NCI-H748 (cell line): ENCODE data around the gene KRT36.

Source experiments
- DNase-seq: peaks from one replicate; lab custom pipeline; 2025; ENCODE audit not compliant: unreplicated experiment; lab: John Stamatoyannopoulos, UW

KRT36 gene

DNA sequence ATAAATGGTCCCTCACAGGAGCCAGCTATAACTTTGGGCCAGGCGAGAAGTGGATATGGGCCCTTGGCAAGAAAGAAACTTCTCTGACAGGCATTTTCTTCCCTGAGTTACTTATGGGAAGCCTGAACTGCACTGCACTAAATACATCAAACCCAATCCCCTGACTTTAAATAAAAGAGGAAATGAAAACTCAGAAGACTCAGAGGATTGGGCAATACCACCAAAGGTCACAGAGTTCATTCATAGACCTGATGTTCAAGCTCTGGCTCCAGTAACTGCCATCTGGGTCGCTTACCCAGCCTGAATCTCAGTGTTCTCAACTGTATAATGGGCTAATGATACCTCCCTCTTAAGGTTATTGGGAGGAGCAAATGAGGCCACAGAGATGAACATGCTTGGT, 9.6 kb downstream of the KRT36 start:
- no peak for DNase-seq

DNA sequence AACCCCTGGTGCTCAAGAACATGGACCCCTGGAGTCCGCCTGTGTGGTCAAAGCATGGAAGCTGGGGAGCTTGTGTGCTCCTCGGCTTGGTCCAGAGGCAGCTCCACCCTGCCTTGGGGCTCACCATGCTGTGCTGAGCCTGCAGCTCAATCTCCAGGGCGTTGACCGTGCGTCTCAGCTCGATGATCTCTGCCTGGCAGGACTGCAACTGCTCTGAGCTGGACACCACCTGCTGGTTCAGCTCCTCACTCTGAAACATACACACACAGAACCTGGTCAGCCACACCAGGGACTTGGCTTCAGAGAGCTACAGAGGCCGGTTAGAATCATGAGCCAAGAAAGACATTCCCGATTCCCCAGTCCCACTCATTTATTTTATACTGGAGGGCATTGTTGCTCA, 11.5 kb downstream of the KRT36 start:
- DNase-seq = no peak

DNA sequence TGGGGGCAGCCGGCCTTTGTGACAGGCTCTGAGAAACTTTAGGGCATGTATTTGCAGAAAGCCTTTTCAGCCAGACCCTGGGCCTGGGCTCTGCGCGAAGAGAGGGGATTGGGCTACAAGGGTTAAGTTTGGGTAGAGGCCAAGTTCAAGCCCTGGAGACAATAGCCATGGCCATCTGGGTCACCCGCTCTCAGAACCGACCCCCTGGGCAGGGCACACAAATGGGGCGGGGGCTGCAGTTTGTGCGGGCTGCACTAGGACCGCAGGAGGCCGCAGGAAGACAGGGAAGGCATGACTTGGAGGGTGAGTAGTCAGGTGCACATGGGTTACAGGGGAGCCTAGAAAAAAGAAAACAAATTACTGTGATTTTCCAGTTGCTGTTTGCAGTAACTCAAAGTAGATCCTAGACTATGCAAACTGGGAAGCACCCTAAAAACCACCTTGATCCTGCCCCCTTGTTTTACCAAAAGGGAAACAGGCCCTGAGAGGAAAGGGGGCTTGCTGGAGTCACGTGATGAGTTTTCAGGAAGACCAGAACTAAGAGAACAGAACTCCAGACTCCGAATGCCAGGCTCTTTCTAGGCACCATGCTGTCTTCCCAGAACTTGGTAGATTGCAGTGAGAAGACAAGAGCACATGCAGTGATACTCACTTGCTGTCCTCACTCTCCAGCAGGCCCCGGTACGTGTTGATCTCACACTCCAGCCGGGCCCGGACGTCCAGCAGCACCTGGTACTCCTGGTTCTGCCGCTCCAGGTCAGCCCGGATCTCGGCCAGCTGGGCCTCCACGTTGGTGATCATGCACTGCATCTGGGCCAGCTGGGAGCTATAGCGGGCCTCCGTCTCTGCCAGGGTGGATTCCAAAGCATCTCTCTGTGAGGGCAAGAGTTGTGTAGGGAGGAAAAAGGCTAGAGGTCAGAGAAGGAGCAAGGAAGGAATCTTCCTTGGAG, 12.6 kb downstream of the KRT36 start:
- DNase-seq = no peak

DNA sequence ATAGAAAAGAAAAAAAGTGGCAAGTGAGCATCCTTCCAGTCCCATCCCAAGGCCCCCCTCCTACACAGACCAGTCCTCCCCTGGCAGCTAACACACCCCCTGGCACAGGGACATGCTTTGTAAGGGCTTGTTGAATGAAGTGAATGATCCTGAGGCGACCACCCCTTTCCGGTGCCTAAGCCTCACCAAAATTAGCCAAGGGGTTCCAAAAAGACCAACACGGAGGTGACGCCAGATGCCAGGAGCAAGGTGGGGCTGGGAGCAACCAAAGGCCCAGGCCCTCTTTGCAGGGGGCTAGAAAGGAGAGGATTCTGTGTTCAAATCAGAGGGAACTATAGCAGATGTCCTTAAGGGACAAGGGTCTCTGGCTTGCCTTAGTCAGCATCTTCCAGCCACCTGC, 14.3 kb downstream of the KRT36 start:
- no peak for DNase-seq

DNA sequence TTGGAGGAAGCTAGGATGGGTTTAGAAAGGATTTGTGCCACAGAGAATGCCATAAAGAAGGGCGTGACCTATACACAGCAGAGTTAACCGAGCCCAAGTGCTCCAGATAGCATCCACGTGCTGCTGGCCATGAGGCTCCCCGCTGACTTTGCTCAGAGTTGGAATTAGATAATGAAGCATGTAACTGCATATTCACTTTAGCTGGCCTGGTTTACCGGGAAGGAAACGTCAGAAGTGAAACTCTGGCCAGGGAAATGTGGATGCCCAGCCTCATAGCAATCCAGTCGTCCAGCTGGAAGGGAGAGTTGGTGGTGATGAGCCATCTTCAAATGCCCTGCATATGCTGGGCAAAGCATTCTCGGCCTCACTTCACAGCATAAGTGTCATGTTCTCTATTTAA, 14.8 kb downstream of the KRT36 start:
- DNase-seq = no peak

DNA sequence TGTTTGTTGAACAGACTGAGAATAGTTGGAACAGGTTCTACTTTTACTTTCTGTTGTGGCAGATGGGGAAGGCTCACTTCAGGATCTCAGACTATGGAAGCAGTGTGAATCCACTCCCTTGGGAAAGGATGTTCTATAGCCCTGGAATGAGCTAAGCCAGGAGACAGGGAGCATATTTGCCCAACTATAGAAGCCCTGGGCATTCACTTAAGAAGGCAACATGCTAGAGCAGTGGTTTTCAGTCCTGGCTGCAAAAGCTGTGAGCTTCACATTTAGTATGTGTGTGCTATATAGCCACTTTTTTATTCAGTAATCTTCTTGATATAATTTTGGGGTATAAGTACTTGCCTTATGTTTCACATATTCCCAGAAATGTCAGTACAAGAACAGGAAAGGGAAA, 21.4 kb downstream of the KRT36 start:
- DNase-seq = no peak

DNA sequence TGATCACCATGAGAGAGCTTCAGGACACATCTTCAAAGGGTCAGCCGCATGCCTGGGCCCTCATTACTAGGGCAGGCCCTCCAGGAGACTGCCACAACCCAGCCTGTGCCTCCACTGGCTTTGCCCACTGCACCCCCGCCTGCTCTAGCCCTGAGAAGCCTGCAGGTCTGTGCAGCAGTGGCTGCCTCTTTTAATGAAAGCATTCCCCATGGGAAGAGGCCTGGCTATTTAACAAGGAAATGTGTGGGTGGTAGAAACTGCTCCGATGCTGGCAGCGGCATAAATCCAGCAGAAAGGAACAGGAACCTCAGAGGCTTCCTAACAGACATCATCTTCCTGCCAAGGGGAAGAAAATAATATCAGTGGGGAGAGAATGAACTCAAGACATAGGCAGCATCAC, 22.1 kb downstream of the KRT36 start:
- no peak for DNase-seq

DNA sequence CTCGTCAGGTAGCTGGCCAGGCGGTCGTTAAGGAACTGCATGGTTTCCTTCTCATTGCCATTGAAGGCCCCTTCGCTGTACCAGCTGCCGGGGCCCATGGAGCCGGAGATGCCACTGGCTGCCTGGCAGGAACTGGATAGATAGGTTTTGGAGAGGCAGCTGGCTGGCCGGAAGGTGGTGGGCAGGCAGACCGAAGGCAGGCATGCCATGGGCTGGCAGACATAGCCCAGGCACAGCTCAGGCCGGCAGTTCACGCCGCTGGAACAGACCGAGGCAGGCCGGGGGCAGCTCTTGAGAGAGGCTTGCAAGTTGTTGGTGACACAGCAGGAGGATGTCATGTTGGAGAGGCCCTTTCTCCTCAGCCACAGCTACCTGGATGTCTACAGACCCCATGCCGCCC, 22.7 kb downstream of the KRT36 start, which contains the start of gene KRT32:
TSS of gene KRT32 (minus strand) at position 399 of the 400 bp plus-strand sequence. CDS start at position 338, 61 bp downstream.
- DNase-seq = no peak

DNA sequence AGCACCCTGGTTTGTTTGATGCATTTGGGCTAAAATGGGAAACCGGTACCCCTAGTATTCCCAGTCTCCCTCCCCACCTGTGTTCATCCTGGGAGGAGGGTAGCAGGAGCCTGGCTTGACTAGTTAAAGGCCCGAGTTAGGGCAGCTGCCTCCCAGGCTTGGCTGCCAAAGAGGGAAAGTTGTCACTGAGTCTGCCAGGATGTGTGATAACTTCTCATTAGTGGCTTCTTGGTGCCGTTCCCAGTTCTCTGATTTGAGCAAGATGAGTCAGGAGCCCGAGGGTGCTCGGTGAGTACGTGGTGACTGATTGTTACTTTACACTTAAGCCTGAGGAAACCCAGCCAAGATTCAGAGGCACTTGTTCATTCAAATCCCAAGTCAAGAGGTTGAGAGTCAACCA, 25.0 kb downstream of the KRT36 start:
- DNase-seq = no peak

DNA sequence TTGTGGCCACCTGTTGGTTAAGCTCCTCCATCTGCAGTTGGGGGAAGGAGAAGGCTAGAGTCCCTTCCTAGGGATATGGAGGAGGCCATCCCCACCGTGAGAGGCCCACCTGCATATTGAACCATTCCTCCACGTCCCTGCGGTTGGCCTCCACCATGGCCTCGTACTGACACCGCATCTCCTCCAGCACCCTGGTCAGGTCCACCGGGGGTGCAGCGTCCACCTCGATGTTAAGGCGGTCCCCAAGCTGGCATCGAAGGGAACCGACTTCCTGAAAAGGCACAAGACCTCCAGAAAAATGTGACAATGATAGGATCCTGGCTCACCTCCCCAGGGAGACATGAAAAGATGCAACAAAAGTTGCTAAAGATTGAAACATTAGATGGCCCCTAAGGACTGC, 25.5 kb downstream of the KRT36 start:
- no peak for DNase-seq

DNA sequence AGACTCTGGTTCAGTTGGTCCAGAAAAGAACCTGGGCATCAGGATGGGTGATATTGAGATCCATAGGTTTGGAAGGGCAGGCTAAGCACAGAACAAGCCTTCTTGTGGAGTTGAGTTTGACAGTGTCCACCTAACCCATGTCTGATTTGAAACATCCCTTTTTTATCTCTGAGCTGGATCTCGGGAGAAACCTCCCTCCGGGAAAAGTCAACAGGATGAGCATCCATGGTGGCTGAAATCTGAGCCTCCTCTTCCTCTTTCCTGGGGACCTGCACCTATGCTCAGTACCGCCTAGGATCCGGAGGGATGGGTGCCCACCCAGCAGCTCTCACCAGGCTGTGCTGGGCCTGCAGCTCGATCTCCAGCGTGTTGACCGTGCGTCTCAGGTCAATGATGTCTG, 26.0 kb downstream of the KRT36 start:
- no peak for DNase-seq

DNA sequence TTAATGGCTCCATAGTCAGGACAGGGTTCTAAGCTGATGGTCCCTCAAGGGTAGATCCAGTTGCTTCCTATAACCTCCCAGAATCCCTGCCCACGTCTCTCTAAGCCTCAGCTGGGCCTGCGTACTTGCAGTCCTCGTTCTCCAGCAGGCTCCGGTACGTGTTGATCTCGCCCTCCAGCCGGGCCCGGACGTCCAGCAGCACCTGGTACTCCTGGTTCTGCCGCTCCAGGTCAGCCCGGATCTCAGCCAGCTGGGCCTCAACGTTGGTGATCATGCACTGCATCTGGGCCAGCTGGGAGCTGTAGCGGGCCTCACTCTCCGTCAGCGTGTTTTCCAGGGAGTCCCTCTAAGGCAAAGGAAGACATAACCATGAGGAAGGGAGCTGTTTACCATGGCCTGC, 27.0 kb downstream of the KRT36 start:
- no peak for DNase-seq

DNA sequence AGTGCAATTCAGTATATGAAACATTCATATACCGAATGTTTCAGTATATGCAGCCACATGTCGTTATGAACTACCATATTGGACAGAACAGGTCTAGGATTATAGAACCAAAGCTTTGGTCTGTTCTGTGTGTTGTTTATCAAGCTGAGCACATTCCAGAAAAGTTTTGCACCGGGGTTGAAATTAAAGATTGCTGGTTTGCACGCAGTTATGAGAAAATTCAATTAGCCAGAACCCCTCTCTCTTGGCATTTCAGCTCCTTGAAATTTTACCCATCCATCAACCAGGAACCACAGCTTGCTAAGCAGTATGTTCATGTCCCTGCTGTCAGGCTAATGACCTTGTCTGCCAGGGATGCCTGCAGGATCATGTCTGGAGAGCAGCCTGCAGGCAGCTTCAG, 32.0 kb downstream of the KRT36 start:
- no peak for DNase-seq

DNA sequence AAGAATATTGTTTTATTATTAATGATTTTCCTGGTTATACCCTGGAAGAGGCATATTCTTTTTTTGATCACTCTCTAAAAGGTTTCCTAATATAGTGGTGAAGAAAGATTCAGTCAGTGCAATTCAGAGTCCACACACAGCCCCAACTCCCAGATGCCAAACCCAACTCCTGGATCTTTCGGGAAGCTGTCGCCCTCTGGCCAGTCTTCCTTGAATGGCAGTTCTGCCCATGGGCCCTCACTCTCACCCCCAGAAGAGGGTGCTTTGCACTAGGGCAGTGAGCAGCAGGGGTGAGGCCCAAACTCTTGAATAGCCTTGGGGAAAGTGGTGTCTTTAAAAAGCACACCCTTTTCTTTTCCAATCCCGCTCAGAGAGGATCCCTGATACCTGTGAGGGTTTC, 33.5 kb downstream of the KRT36 start:
- DNase-seq = no peak

DNA sequence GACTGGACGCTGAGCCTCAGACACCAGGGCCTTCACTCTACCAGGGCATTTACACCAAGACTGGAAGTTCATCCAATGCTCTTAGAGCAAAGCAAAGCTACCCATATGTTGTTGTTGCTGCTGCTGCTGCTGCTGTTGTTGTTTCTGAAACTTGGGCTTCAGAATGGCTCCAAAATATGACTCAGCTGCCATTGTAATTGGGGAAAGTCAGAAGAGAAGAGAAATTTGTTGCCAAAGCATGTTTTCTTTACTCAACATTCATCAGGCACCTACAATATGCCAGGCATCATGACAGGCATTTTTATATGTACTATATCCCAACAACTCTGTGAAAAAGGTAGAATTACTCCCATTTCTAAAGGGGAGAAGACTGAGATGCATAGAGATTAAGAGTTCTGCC, 34.5 kb downstream of the KRT36 start:
- DNase-seq = no peak

DNA sequence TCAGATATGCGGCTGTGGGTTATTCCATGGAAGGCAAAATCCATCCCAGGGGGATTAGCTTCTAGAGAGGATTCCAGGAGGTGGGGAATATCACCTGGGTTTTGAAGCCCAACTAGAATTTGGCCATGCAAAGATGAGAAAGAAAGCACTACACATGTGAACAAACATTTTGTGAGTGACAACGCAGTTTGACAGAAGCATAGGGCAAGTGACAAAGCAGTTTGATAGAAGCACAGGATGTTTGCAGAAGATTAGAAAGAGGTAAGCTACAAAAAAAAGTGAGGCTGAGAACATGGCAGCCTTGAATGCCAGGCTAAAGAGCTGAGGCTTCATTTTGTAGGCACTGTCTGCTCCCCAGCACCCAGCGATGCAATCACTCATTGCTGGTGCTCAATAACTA, 36.6 kb downstream of the KRT36 start:
- DNase-seq = no peak

DNA sequence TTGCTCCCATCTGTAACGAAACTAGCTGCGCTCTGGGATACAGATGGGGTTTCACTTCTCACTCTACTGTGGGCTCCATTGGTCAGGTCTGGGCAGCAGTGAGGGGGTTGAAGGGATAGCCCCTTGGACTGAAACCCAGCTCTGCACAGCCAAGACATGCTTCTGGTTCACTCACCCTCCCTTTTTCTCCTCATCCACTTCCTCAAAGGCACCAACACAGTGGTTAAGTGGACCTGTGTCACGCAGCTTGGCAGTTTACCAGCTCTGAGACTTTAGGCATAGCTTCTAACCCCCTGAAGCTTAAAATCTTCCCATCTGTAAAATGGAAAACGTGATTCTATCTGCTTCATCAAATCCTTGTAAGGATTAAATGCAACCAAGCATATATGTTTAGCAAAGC, 37.4 kb downstream of the KRT36 start:
- DNase-seq = no peak

DNA sequence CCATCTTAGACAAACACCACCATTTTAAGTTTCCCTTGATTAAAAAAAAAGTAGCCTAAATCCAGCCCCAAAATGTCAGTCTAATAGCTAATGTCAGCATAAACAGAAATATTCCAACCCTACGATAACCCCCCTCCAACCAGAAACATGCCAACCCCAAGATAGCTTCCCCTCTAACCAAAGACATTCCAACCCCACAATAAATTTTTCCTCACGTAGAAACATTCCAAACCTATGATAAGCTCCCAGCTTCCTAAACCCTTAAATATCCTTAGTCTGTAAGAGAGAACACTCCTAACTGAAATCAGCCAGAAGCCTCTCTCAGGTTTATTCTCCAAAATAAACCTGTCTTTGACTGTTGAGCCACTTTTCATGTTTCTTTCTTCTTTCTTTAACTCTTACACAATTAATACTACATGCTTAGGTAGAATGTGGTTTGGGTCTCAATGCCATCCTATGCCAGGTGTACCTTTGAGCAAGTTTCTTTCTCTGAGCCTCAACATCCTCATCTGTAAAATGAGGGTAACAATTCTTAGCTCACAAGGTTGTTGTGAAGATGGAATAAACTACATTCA, 38.5 kb downstream of the KRT36 start:
- no peak for DNase-seq

DNA sequence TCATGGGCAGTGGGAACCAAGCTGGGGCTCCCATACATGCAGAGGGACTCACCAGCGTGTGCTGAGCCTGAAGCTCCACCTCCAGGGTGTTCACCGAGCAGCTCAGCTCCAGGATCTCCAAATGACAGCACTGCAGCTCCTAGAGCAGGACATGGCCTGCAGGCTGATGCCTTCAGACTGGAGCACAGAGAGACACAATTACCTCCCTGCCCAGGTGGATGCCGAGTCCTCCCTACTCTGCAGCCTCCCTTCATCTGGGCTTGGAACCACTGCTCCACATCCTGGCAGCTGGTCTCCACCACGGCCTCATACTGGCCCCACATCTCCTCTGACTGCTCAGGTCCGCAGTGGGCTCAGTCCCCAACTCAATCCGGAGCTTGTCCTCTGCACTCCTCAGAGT, 40.7 kb downstream of the KRT36 start:
- no peak for DNase-seq

DNA sequence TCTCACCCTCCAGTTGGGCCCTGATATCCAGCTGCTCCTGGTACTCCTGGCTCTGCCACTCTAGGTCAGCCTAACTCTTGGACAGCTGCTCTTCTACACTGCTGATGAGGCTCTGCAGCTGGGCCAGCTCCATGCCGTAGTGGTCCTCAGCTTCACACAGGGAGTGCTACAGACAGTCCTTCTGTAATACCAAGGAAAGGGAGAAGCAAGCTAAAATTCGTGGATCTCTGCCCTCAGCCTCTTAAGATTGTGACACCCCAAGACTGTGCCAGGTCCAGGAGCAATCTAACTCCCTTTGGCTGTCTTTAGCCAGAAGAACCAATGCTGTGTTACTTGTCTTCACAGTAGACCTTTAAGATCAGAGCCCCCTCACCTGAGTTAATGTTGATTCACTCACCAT, 41.2 kb downstream of the KRT36 start:
- DNase-seq = no peak

DNA sequence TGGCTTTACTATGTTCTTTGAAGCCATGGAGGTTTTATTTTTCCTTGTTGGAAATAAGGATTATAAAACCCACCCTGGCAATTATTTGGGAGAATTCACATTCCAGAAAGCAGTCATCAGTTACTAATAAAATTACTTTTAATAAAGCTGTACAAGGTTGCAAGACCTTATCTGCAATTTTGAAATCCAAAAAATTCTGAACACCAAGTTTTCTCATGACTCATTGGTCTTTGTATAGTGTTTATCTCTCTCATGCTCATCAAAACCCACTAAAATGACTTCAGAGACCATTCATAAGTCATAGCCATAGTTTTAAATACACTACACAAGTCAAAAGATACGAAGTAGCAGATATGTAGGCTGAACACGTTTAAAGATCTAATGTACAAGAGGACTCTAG, 42.9 kb downstream of the KRT36 start:
- DNase-seq = no peak

DNA sequence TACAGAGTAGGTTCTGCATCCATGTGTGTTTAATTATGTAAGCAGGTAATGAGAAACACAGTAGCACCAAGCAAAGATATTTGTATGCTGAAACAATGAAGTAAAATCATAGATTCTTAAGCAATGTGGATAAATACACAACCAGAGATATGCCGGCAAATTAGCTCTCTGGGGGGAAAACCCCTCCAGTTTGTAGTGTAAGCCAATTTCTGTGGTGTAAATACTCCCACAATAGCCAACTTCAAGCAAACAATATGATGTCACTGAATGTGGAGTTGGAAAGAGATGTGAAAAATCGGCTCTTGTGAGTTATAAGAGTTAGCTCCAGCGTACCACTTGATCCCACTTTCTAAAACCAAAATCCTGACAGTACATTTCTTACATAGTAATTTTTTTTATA, 45.1 kb downstream of the KRT36 start:
- DNase-seq = no peak

DNA sequence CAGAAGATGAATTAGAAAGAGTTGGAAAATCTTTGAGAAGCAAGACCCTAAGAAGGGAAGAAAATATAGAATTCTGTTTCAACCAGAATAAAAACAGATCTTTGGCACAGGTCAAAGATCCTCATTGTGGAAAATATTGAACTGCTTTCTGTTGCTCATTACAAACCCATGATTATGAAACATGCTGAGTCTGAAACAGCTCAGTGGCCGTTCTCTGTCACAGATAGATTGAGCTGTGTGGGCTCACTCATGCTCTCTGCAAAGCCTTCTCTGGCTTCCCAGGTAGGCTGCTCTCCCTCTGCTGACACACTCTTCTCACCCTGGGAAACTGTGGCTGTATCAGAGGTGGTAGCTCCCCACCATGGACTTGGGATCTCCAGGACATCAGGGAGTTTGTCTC, 45.5 kb downstream of the KRT36 start:
- no peak for DNase-seq
